HCT116 (cell line): ENCODE results near the gene CFAP221. TPM values are rescaled to one million over a fixed set of nuclear protein-coding genes. Genes with fewer than 3 reads are reported as not detected.

Experiments
- ATAC-seq: fragments of 200-7000 bp; cut with Tn5 transposase; 2 replicates; pipeline ENCODE4 v1.9.1; 2020; ENCODE audit warnings: mild to moderate bottlenecking, moderate library complexity
- BruUV-seq: library from RNA; stranded (reverse); fragments of 400-500 nt; replicated peaks from 2 replicates; lab custom pipeline; 2021; lab: Mats Ljungman, UMichigan
- CTCF ChIA-PET: fragments of 300-600 bp; sonication (Branson Sonifier 250); formaldehyde crosslinking; loops from one replicate; lab custom pipeline; 2021; ENCODE audit warnings: antibody characterized with exemption; lab: Charles Lee
- POLR2A ChIA-PET: fragments of 300-600, 350-600 bp; sonication (Branson Sonifier 250); formaldehyde crosslinking; loops from one replicate; lab custom pipeline; 2021; ENCODE audit warnings: antibody characterized with exemption; lab: Charles Lee
- RAD21 ChIA-PET, 2 experiments: fragments of 300-600 bp; sonication (Branson Sonifier 250); formaldehyde crosslinking; loops; one replicate each; lab custom pipeline; 2023; ENCODE audit warnings: low total read pairs in 2 of 2; ENCODE audit not compliant: uncharacterized antibody in 2 of 2, unreplicated experiment in 2 of 2, low non-redundant PET in 1 of 2; lab: Charles Lee
- DNase-seq: peaks from one replicate; pipeline ENCODE4 v3.0.0-alpha.2; 2010; ENCODE audit warnings: low read depth, low spot score
- H2AFZ ChIP-seq: fragments of 200-600 bp; shearing (Covaris generic), sonication (generic); 2 replicates; pipeline ENCODE4 v1.6.1; 2017; ENCODE audit warnings: low read depth, mixed run types, mixed read lengths, antibody characterized with exemption, low read length; ENCODE audit not compliant: poor library complexity, severe bottlenecking
- H3K27ac ChIP-seq: 2 replicates; pipeline ENCODE4 v1.5.1; 2012; ENCODE audit warnings: low read depth, low read length
- H3K27me3 ChIP-seq: fragments of 200-600 bp; sonication (generic); 2 replicates; pipeline ENCODE4 v1.6.1; 2016; ENCODE audit warnings: mixed run types, low read length, mixed read lengths; ENCODE audit not compliant: insufficient read depth
- H3K36me3 ChIP-seq, 2 experiments: fragments of 200-500 bp in 1 of 2; fragments of 200-600 bp in 1 of 2; sonication (Bioruptor generic) in 1 of 2; sonication (generic) in 1 of 2; 2 replicates each; pipeline versions ENCODE4 v1.5.1 to v1.6.1; 2014 to 2016; ENCODE audit warnings: low read length in 2 of 2, inconsistent platforms in 1 of 2, mixed read lengths in 1 of 2, mixed run types in 1 of 2; ENCODE audit not compliant: insufficient read depth in 2 of 2, control insufficient read depth in 1 of 2
- H3K4me1 ChIP-seq, 2 experiments: fragments of 200-600 bp in 1 of 2; sonication (generic) in 1 of 2; 2 replicates each; pipeline versions ENCODE4 v1.5.1 to v1.6.1; 2012 to 2017; ENCODE audit warnings: low read length in 2 of 2, inconsistent platforms in 1 of 2, mild to moderate bottlenecking in 1 of 2, mixed read lengths in 1 of 2, mixed run types in 1 of 2, moderate library complexity in 1 of 2; ENCODE audit not compliant: insufficient read depth in 2 of 2, control insufficient read depth in 1 of 2
- H3K4me2 ChIP-seq: fragments of 200-600 bp; sonication (generic); 2 replicates; pipeline ENCODE4 v1.6.1; 2017; ENCODE audit warnings: mixed run types, low read length, mixed read lengths
- H3K4me3 ChIP-seq, 2 experiments: fragments of 200-600 bp in 1 of 2; sonication (generic) in 1 of 2; replicated peaks in 1 of 2; 2 replicates each; pipeline ENCODE4 v1.5.1; 2011 to 2016; ENCODE audit warnings: low read length in 2 of 2, control low read depth in 1 of 2, low read depth in 1 of 2, mild to moderate bottlenecking in 1 of 2, mixed read lengths in 1 of 2, mixed run types in 1 of 2
- H3K79me2 ChIP-seq: fragments of 200-600 bp; sonication (generic); 2 replicates; pipeline ENCODE4 v1.6.1; 2017; ENCODE audit warnings: mild to moderate bottlenecking, mixed run types, low read length, moderate library complexity, mixed read lengths; ENCODE audit not compliant: insufficient read depth
- H3K9ac ChIP-seq: fragments of 200-600 bp; sonication (generic); 2 replicates; pipeline ENCODE4 v1.6.1; 2016; ENCODE audit warnings: low read length, mixed read lengths
- H3K9me2 ChIP-seq: fragments of 200-600 bp; sonication (generic), shearing (Covaris generic); 2 replicates; pipeline ENCODE4 v1.6.1; 2017; ENCODE audit warnings: mixed run types, mild to moderate bottlenecking, moderate library complexity; ENCODE audit not compliant: insufficient read depth
- H3K9me3 ChIP-seq, 2 experiments: fragments of 200-500 bp in 1 of 2; fragments of 200-600 bp in 1 of 2; sonication (Bioruptor generic) in 1 of 2; sonication (generic) in 1 of 2; 2 replicates each; pipeline ENCODE4 v1.6.1; 2014 to 2017; ENCODE audit warnings: low read length in 2 of 2, mixed read lengths in 2 of 2, inconsistent platforms in 1 of 2, low read depth in 1 of 2, mild to moderate bottlenecking in 1 of 2, mixed run types in 1 of 2, moderate library complexity in 1 of 2; ENCODE audit not compliant: control insufficient read depth in 1 of 2, insufficient read depth in 1 of 2
- H4K20me1 ChIP-seq: fragments of 200-600 bp; sonication (generic), shearing (Covaris generic); 2 replicates; pipeline ENCODE4 v1.6.1; 2017; ENCODE audit warnings: mixed run types, mild to moderate bottlenecking, moderate library complexity; ENCODE audit not compliant: insufficient read depth
- EGR1 ChIP-seq: IDR thresholded peaks from 2 replicates; pipeline ENCODE4 v1.6.1; 2012; ENCODE audit warnings: low read depth
- EZH2phosphoT487 ChIP-seq: fragments of 200-600 bp; IDR thresholded peaks from 2 replicates; pipeline ENCODE4 v1.6.1; 2018; ENCODE audit warnings: antibody characterized with exemption, borderline replicate concordance
- JUND ChIP-seq: IDR thresholded peaks from 2 replicates; pipeline ENCODE4 v1.6.1; 2012
- POLR2A ChIP-seq: IDR thresholded peaks from 2 replicates; pipeline ENCODE4 v1.7.0; 2011; ENCODE audit warnings: borderline replicate concordance; ENCODE audit not compliant: insufficient read depth, insufficient read length; ENCODE audit errors: extremely low read depth
- YY1 ChIP-seq: IDR thresholded peaks from 2 replicates; pipeline ENCODE4 v1.6.1; 2011; ENCODE audit warnings: low read length, low read depth, moderate library complexity, mild to moderate bottlenecking; ENCODE audit not compliant: insufficient replicate concordance; ENCODE audit errors: extremely low read depth
- ZFX ChIP-seq: fragments of 450-650 bp; IDR thresholded peaks from 2 replicates; pipeline ENCODE4 v1.6.1; 2017
- ZNF274 ChIP-seq: fragments of 200-500 bp; sonication (Bioruptor generic); IDR thresholded peaks from 2 replicates; pipeline ENCODE4 v1.6.1; 2014; ENCODE audit warnings: mild to moderate bottlenecking, low read depth, low read length, inconsistent platforms
- intact Hi-C: fragments of 100-400 bp; cut with micrococcal nuclease; formaldehyde crosslinking; loops from 2 replicates; pipeline ENCODE4 v1.10.0; 2022
- total RNA-seq: library from RNA; stranded (reverse); gene quantifications from one replicate; pipeline ENCODE4 v1.2.1, GENCODE V29; 2021; ENCODE audit not compliant: unreplicated experiment
- TF ChIP-seq, protein P1 (sequence below): IDR thresholded peaks from 2 replicates; pipeline ENCODE4 v1.6.1; 2012; ENCODE audit warnings: low read depth
- TF ChIP-seq, protein P2 (sequence below): IDR thresholded peaks from 2 replicates; pipeline ENCODE4 v1.6.1; 2012
- TF ChIP-seq, protein P3 (sequence below): IDR thresholded peaks from 2 replicates; pipeline ENCODE4 v1.6.1; 2012

CFAP221 gene
- total RNA-seq, 1 experiment from 2014 or later = 0.96 TPM

DNA sequence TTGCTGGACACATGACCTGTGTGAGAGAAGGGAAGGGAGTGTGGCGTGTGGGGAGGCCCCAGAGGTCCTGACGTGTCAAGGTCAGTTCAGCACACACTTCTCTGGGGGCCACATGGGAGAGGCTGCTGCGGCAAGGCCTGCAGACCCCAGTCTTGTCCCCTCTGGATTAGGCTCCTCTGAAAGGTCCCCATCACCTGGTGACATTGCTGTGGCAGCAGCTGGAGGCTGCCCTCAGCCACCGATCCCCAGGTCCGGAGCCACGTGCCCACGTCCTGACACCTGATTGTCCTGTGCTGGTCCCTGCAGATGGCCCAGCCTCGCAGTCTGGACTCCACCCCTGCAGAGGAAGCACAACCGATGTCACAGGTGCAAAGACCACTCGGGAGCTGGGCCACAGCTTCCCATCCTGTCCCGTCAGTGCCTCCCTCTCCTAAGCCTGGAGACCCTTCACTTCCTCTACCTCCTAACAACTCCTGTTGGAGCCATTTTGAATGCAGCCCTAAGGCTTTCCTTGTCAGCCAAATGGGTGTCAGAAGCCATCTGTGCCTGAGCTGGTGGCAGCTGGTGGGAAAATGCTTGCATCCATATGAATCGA is 147.5 kb downstream of the CFAP221 start:
- ChIA-PET RAD21 (no interaction called here), CTCF (no interaction called here), POLR2A (no interaction called here)
- DNase-seq = no peak
- no peaks in the 10 kb centered on the region for H3K27me3 ChIP-seq
- no TSS peak for BruUV-seq
- no peaks in the 10 kb centered on the region for H3K9me2 ChIP-seq
- no peak overlapping the region for H3K4me2 ChIP-seq
- no peak overlapping the region for H3K9ac ChIP-seq
- H3K4me3 ChIP-seq = no peak overlapping the region
- intact Hi-C loops = no loop called here
- no peak for ATAC-seq
- TF ChIP-seq ZFX (no peak), JUND (no peak), POLR2A (no peak), EGR1 (no peak), EZH2phosphoT487 (no peak), YY1 (no peak), ZNF274 (no peak)
- TF ChIP-seq, protein P1, sequence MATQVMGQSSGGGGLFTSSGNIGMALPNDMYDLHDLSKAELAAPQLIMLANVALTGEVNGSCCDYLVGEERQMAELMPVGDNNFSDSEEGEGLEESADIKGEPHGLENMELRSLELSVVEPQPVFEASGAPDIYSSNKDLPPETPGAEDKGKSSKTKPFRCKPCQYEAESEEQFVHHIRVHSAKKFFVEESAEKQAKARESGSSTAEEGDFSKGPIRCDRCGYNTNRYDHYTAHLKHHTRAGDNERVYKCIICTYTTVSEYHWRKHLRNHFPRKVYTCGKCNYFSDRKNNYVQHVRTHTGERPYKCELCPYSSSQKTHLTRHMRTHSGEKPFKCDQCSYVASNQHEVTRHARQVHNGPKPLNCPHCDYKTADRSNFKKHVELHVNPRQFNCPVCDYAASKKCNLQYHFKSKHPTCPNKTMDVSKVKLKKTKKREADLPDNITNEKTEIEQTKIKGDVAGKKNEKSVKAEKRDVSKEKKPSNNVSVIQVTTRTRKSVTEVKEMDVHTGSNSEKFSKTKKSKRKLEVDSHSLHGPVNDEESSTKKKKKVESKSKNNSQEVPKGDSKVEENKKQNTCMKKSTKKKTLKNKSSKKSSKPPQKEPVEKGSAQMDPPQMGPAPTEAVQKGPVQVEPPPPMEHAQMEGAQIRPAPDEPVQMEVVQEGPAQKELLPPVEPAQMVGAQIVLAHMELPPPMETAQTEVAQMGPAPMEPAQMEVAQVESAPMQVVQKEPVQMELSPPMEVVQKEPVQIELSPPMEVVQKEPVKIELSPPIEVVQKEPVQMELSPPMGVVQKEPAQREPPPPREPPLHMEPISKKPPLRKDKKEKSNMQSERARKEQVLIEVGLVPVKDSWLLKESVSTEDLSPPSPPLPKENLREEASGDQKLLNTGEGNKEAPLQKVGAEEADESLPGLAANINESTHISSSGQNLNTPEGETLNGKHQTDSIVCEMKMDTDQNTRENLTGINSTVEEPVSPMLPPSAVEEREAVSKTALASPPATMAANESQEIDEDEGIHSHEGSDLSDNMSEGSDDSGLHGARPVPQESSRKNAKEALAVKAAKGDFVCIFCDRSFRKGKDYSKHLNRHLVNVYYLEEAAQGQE = no peak
- TF ChIP-seq, protein P2, sequence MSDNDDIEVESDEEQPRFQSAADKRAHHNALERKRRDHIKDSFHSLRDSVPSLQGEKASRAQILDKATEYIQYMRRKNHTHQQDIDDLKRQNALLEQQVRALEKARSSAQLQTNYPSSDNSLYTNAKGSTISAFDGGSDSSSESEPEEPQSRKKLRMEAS = no peak
- TF ChIP-seq, protein P3, sequence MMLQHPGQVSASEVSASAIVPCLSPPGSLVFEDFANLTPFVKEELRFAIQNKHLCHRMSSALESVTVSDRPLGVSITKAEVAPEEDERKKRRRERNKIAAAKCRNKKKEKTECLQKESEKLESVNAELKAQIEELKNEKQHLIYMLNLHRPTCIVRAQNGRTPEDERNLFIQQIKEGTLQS = no peak
- H3K4me1 ChIP-seq = no peaks in the 10 kb centered on the region
- H3K27ac ChIP-seq = no peak overlapping the region
- no peaks in the 10 kb centered on the region for H4K20me1 ChIP-seq
- no peaks in the 10 kb centered on the region for H3K9me3 ChIP-seq
- H3K79me2 ChIP-seq = no peaks in the 10 kb centered on the region
- H3K36me3 ChIP-seq = no peaks in the 10 kb centered on the region
- H2AFZ ChIP-seq = no peak overlapping the region
